Activated T-helper 9 cell treated with anti-CD3 and anti-CD28 coated beads, Interleukin-2, amount 50 U/mL, for 16 hours (primary cell): ENCODE measurements around the gene TOX3.

Experiments used
- DNase-seq: peaks from one replicate; pipeline ENCODE4 v3.0.0-alpha.2; 2020; ENCODE audit warnings: low read depth

TOX3 gene

DNA sequence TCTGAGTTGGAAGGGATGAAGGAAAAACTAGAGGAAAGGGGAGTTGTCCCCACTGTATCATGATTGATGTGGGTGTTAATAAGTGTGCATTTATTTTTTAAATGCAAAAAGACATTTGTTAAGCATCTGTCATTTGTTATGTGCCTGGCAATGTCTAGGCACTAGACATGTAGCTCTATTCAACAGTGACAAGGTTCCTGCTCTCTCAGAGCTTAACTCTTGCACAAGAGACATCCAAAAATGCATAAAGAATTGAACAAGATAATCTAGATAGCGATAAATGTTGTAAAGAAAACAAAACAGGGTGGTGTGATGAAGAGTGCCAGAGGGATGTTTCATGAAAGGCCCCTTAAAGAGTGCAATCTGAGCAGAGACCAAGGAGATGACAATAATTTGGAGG is 148.9 kb downstream of the TOX3 start:
- no peak for DNase-seq

- no peak for DNase-seq
Observed at GRCh38 chr16:52393448-52393847, 153.5 kb downstream of the TOX3 start.

DNA sequence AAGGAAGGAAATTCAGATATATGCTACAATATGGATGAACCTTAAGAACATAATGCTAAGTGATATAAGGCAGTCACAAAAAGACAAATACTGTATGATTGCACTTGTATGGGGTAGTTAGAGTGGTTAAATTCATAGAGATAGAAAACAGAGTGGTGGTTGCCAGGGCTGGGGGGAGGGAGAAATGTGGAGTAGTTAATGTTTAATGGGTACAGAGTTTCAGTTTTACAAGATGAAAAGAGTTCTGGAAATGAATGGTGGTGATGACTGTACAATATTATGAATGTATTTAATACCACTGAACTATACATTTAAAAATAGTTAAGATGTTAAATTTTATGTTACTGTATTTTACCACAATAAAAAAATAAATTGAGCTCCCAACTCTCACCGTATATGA is 157.9 kb downstream of the TOX3 start:
- DNase-seq = no peak
